ELF-1 (cell line): Measurements from ENCODE around the gene SMARCB1.

Experiments used
- DNase-seq: peaks from one replicate; pipeline ENCODE4 v3.0.0-alpha.2; 2016; ENCODE audit warnings: low read depth, low spot score

Gene SMARCB1

DNA sequence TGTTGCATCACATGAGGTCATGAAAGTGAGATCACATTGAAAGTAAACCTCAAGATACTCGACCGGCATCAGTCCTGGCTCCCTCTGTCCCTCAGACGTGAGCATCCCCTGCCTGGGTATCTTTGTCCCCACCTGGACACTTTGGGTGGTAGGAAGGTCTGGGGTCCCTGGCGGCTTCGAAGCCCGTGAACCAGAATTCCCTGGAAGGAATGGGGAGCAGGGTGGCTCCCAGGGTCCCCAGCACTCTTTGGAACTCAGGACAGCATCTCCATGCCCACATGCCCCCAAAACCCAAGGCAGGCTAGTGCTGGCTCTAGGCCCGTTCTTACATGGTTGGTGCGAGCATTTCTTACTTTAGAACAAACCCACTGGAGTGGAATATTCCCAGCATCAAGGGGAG is 44.5 kb downstream of the SMARCB1 start:
- no peak for DNase-seq

DNA sequence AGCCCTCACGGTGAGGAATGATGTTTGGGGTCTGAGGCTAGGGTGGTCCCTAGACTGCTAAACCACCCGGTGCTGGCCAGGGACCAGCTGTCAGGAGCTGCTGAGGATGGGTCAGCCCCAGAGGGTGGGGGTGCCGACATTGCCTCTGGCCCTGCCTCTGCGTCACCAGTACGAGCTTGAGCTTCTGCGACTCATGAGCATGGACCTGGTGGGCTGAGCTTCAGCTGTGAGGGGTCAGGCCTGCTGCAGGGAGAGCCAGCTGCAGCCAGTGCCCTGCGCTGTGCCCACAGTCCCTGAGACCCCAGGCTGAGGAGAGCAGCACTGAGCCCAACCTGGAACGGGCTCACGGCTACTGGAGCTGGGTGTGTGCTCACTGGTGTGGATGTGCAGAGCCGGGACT is 45.0 kb downstream of the SMARCB1 start:
- no peak for DNase-seq

DNA sequence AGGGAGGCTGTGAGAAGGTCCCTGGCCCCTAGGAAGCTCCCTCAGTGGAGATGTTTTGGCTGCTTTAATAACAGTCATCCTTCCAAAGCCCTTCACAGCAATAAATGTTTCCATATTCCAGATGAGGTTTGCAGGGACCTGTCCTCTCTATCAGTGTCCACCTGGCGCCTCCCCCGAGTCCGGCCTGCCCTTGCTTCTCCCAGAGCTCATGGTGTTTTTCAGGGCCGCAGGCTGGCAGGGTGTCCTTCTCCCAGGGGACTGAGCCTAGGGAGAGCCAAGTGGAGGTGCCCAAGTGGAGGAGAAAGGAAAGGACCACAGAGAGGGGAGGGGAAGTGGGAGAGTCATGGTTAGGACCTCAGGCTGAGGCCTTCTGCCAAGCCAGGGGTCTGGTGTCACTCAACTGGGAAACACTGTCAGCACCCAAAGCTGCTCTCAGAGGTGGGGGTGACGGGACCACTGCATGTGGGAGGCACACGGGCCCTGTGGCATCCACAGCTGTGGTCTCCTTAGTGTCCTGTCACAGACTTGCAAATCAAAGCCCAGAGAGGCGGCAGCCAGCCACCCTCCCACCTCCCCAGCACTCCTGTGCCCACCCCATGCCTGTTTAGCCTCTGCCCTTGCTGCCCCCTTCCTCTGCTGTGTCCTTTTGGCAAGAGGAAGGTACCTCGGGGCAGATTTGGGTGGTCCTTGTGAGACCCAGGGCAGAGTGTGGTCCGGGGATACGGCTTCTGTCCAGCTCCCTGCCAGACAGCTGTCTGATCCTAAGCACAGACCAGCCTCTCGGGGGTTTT is 45.7 kb downstream of the SMARCB1 start:
- no peak for DNase-seq

DNA sequence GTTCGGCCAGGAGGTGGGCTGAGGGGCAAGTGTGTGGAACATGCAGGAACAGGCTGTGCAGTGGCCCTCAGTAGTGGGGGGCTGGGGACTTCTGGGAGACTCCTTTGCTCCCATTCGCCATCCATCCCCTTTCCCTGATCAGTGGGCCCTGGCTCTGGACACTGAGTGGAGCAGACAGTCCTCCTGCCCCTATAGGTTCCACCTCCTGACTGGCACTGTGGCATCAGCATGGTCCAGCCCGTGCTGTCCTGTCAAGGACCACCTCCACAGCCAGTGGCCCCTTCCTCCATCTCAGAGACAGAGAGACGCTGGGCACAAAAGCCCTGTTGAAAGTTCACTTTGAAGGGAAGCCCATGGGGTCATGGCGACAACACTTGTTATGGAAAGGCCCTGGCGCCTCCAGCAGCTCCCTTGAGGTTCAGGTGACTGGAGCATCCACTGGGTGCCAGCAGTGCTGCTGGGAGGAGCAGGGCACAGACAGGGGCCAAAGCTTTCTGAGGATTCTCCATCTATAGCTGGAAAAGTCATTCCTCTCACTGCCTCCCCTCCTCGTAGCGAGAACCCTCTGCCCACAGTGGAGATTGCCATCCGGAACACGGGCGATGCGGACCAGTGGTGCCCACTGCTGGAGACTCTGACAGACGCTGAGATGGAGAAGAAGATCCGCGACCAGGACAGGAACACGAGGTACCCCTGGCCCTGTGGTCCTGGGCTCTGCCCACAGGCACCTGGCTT is 46.4 kb downstream of the SMARCB1 start:
- no peak for DNase-seq

DNA sequence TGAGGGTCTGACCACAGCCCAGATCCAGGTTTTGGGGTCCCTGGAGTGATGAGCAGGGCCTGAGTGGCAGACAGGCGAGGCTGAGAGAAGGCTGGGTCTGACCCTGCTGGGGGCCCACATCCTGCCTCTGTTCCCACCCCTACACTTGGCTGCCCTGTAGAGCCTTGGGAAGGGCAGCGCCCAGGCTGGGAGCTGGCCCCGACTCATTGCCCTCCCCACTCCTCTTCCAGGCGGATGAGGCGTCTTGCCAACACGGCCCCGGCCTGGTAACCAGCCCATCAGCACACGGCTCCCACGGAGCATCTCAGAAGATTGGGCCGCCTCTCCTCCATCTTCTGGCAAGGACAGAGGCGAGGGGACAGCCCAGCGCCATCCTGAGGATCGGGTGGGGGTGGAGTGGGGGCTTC is 47.1 kb downstream of the SMARCB1 start:
- no peak for DNase-seq

DNA sequence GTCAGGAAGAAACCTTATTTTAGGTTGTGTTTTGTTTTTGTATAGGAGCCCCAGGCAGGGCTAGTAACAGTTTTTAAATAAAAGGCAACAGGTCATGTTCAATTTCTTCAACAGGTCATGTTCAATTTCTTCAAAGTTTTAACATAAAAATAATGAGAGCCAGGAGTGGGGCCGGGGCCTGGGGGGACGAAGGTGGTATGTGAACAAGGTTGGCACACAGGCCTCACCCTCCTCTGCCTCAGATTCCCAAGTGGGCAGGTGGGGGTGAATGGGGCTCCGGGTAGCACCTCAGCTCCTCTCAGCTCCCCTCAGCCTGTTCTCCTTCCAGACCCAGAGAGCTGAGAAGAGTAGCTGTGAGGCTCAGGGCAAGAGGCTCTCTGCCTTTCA is 47.6 kb downstream of the SMARCB1 start:
- DNase-seq: no peak

DNA sequence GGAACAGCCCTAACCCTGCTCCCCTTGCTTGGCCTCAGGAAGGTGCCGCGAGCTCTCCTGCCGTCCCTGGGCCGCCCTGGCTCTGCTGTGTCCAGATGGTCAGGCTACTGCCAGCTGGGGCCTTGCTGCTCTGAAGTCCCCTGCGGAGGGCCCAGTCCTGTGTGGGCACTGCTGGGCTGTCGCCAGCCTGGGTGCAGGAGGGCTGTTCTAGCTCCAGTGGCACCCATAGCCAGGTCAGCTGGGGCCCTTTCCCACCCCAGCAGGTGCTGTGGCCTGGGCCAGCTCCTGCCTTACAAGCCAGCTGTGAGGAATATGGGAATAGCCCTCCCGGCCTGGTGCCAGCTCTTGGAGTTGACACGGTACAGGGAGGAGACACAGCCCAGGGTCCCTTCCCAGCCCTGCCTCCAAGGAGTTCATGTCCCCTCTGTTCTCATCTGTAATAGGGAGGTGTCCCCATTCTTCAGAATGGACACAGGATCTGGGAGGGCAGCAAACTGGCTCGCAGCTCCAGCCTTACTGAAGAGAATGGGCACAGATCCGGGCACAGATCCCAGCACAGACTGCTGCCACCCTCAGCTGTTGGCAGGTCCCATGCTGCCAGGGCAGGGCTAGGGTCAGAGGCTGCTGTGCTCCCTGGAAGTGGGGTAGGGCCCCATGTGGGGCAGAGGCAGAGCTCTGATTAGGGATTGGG is 48.2 kb downstream of the SMARCB1 start:
- no peak for DNase-seq

DNA sequence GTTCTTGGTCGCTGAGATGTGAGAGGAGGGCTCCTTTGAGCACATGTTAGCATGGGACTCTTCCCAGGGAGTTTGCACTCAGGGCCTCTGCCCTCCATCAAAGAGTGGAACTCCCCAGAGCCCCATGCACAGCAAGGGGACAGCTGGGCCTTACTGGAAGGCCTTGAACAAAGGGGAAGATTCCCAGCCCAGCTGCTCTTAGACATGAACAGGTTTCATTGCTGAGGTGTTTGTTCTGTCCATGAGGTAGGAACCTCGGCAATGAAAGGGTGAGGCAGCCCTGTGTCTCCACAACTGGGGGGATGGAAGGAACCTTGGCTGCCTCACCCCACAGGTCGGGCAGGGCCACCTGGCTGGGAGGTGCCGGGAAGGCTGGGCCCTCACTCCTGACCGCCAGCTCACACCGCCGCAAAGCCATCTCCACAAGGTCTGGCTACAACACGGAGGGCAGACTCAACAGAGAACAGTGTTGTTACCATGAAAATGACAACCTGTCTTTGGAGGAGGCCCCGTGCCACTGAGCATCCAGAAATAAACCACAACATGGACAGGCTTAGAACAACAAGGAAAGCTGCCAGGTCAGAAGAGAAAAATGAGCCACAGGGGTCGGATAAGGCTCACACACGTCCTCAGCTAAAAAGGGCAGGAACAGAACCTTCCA is 48.8 kb downstream of the SMARCB1 start:
- DNase-seq: no peak

DNA sequence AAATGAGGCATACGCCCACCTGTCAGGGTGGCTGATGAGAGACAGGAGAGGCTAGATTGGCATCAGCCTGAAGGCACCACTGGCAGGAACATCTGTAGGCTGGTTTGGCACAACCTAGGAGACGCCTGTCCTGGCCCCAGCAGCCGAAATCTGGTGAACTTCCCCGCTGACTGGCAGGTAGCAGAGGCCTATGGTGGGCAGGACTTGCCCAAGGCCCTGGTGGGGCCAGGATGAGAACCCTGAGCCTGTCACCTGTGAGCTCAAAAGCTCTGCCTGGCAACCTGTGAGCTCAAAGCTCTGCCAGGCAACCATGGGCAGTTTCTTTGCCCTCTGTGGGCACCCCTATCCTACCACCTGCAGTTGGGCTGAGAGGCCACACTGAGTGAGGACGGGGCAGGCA is 49.5 kb downstream of the SMARCB1 start:
- DNase-seq: no peak

DNA sequence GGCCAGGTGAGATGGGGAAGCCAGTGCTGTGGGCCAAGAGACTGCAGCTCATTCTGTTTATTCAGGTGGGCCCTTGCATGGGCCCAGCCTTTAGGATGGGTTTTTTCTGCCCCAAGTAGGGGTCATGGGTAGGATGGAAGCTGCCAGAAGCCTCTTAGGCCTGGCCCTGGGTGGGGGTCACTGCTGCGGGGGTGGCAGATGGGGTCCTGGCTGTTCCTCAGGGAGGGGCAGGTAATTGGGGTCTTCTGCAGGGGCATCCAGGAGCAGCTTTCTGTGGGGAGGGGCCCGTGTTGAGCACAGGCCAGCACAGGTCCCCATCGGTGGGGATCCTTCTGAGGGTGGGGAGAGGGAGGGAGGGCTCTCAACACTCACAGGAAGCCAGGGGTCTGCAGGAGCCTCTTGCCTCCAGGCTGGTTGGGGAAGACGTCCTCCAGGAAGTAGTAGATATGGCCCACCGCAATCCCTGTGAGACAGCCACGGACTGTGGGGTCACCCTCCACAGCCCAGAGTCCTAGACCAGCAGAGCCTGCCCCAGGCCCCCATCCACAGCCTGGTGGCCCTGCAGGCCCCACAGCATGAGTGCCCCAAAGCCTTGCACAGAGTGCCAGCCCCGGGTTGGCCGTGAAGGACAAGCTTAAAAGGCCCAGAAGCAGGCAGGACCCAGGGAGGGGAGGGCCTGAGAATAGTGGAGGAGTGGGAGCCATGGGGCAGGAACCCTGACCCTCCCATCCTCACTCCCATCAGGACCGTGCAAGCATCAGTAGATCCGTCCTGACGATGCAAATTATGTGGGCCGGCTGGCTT is 50.1 kb downstream of the SMARCB1 start:
- DNase-seq: no peak

DNA sequence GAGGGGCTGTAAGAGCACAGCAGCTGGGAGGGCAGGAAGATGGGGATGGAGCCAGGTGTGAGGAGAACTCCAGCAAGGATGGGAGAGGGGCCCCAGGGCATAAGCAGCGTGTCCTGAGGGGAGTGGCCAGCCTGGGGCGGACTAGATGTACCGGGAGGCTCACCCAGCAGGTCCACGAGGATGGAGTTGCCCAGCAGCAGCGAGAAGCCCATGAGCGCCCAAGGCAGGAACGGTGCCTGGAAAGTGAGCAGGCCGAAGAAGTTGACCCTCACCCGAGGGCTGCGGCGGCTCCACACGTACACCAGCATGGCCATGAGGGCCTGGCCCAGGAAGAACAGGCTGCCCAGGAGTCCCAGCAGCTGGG is 50.7 kb downstream of the SMARCB1 start:
- DNase-seq: no peak

DNA sequence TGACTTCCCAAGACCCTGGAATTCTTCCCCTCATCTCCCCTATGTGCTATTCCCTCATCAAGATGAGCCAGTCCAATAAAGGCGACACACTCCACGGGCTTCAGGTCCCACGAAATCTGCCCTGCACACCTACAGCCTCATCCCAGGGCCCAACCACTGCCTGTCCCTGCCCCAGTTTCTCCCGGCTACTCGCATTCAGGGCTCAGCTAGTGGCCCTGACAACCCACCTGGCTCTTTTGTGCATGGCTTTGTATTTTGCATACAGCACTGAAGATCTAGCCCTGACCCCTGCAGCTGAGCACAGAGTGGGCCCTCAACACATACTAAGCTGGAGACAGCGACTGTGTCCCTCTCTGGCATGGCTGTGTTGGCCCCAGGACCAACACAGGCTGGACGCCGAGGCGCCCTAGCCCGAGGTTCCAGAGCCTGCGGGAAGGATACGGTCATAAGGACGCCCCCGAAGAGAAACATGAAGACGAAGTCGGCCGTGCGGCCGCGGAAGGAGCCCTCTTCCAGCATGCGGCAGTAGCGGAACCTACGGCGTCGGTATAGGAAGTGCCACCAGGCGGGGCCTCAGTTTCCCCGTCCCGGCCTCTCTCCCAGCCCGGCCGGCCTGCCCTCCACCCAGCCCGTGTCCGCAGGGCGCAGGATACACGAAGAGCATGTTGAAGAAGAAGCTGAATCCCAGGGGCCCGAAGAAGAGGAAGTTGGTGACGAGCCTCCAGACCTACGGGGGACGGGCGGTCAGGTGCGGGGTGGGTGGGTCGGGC is 51.3 kb downstream of the SMARCB1 start:
- peak; percentile 52 for DNase-seq

DNA sequence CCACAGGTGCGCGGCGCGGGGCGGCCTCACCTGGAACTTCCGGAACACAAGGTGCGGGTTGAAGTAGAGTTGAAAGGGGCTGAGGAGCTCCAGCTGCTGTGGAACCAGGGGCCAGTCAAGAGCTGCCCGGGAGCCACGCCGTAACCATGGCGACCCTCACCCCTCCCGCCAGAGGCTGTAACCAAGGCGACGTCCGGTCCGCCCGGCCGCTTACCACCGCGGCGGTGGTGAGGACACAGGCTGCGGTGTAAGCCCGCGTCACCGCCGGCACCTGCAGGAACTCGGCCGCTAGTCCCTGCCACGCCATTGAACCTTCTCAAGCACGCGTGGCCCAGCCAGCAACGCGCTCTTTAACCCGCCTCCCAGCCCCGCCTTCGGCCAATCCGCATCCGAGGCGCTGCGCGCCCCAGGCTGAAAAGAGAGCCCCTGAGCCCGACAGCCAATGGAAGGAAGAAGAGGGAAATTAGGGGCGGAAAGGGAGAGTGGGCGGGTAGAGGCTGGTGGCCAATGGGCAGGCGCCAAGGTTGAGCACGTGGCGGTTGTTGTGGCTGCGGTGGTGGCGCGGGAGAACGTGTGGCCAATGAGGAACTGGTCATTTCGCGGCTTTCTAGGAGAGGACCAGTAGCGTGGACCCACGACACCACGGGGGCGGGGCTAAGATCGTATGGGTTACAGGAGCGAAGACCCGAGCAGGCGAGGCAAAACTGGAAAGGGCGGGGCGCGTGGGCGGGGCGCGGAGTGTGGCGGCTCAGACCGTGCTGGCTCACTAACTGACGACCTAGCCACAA is 52.1 kb downstream of the SMARCB1 start, which contains the start of gene DERL3:
Gene DERL3, minus strand, starts transcription at position 326 of the 788 bp plus-strand sequence. Its CDS starts 19 bp downstream, at position 307.
- peak; percentile 100 for DNase-seq

DNA sequence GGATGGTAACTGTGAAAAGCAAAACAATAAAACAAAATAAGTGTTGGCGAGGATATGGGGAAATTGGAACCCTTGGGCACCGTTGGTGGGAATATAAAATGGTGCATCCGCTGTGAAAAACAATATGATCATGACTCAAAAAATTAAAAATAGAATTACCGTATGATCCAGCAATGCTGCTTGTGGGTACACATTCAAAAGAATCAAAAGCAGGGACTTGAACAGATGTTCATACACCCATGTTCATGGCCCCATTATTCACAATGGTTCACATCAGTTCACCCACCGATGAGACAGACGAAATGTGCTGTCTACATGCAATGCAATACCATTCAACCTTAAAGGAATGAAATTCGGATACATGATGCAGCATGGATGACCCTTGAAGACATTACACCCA is 53.3 kb downstream of the SMARCB1 start:
- no peak for DNase-seq

DNA sequence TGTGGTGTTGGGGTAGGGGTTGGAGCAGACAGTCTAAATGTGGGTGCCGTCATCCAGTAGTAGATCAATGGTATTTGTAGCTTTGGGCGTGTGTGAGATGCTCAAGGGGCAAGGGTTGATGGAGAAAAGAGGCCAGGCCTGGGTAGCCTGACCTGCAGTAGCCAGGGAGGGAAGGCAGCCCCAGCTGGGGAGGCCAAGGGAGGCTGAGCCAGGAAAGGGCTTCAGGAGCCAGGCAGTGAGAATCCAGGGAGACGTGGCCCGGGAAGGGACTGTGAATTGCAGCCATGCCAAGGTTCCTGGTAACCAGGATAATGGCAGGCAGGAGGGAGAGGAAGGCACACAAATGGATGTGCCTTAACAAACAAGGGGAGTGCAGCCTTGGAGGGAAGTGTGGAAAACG is 54.5 kb downstream of the SMARCB1 start:
- no peak for DNase-seq

DNA sequence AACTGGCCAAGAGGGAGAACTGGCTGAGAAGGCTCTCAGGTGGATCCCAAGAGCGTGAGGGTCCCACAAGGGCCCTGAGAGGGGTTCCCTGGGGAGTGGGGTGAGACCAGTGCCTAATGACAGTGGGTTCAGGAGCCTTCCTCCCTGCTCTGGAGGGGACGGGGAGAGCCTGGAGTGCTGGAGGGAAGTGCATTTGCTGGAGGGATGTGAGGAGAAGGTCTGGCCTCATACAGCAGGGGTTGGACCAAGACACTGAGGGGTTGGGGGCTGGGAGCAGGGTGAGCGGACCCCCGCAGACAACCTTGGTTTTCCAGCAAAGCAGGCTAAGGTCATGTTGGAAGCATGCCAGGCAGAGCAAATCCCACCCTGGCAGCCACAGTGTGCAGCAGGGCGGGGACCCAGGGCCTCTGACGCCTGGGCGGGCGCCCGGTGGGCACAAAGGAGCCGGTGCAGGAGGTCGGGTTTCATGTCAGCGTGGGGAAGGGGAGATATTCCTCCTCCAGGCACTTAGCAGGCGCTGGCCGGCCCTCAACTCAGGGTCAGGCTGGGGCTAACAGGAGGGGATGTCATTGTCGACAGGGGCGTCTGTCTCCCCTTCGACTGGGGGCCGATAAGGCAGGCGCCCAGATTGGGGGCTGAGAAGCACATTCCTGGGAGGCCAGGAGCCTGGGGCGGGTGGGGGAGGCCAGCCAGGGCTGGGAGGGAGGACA is 55.1 kb downstream of the SMARCB1 start:
- DNase-seq: peak; percentile 36

DNA sequence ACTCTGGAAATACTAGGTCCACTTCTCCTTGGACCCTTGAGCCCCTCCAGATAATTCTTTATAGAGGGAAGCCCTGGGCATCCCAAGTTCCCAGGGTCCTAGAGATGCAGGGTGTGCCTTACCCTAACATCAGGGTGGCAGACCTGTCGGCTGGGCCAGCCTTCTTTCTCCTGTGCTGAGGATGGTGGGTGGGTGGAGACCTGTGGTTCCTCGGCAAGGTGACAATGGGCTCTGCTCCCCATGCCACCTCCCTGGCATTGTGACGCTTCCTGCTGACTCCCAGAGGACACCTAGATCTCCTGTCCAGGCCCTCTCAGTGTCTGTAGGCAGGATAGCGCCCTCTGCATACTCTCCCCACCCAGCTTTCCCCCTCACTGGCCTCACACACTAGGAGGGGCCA is 55.8 kb downstream of the SMARCB1 start:
- DNase-seq: no peak

DNA sequence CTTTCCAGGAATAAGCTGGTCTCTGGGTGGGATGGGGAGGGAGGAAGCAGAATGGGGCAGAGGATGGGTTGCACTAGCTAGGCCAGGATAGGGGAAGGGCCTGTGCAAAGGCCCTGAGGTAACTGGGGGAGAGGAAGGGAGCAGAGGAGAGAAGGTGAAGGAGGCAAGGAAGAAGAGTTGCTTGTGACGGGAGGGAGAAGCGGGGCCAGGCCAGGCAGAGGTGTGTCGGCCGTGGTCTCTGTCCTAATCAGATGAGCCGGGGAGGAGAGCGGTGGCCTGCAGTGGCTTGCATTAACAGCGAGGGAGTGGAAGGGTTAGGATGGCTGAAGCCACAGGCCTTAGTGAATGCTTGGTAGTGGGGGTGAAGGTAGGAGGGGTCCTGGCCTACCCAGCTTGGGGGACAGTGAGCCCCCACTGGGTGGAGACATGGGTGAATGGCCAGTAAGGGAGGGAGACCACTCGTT is 58.0 kb downstream of the SMARCB1 start:
- DNase-seq: no peak
